ENCODE measurements around the gene TINCR.

The TINCR gene

GRCh38 chr19:5520501-5520900 is 47.3 kb downstream of the TINCR start:
- no peaks in the 10 kb centered on the region for H3K27me3 ChIP-seq (ENCODE audit: control insufficient read depth, low read length)
- H3K4me3 ChIP-seq (ENCODE audit: low read length): no peak overlapping the region
- H3K9me3 ChIP-seq (ENCODE audit: control insufficient read depth, insufficient read depth, low read length): peaks cover 9% of the 10 kb centered on the region; the same call in 1 of the 2 replicates
- no peaks in the 10 kb centered on the region for H3F3A ChIP-seq (ENCODE audit: control insufficient read depth, insufficient read depth)
- H3K79me2 ChIP-seq (ENCODE audit: control insufficient read depth, low read length): no peaks in the 10 kb centered on the region
- no peaks in the 10 kb centered on the region for H3K36me3 ChIP-seq (ENCODE audit: control insufficient read depth, low read length)
- no peaks in the 10 kb centered on the region for H3K9me2 ChIP-seq (replicated peaks; ENCODE audit: control insufficient read depth, low read length)
- TF ChIP-seq EZH2phosphoT487 (IDR thresholded peaks at IDR 0.05; ENCODE audit: borderline replicate concordance, low read length): no peak
- TF ChIP-seq CTCF (IDR thresholded peaks at IDR 0.05; ENCODE audit: low read depth, low read length, poor library complexity, severe bottlenecking): no peak
- H3K4me2 ChIP-seq (ENCODE audit: low read length): no peak overlapping the region
- no peaks in the 10 kb centered on the region for H3K4me1 ChIP-seq (ENCODE audit: control insufficient read depth, low read length)
- H4K20me1 ChIP-seq (ENCODE audit: control insufficient read depth, insufficient read depth, low read depth, low read length): no peaks in the 10 kb centered on the region
- H3K27ac ChIP-seq (ENCODE audit: low read depth, low read length): no peak overlapping the region

GRCh38 chr19:5519076-5519475 is 48.7 kb downstream of the TINCR start:
- no peak overlapping the region for H3K27ac ChIP-seq (ENCODE audit: low read depth, low read length)
- no peaks in the 10 kb centered on the region for H3F3A ChIP-seq (ENCODE audit: control insufficient read depth, insufficient read depth)
- no peaks in the 10 kb centered on the region for H4K20me1 ChIP-seq (ENCODE audit: control insufficient read depth, insufficient read depth, low read depth, low read length)
- H3K4me3 ChIP-seq (ENCODE audit: low read length): no peak overlapping the region
- H3K27me3 ChIP-seq (ENCODE audit: control insufficient read depth, low read length): no peaks in the 10 kb centered on the region
- no peaks in the 10 kb centered on the region for H3K9me2 ChIP-seq (replicated peaks; ENCODE audit: control insufficient read depth, low read length)
- peaks cover 10% of the 10 kb centered on the region; the same call in 1 of the 2 replicates for H3K9me3 ChIP-seq (ENCODE audit: control insufficient read depth, insufficient read depth, low read length)
- no peaks in the 10 kb centered on the region for H3K36me3 ChIP-seq (ENCODE audit: control insufficient read depth, low read length)
- no peaks in the 10 kb centered on the region for H3K79me2 ChIP-seq (ENCODE audit: control insufficient read depth, low read length)
- no peak for TF ChIP-seq CTCF (IDR thresholded peaks at IDR 0.05; ENCODE audit: low read depth, low read length, poor library complexity, severe bottlenecking)
- TF ChIP-seq EZH2phosphoT487 (IDR thresholded peaks at IDR 0.05; ENCODE audit: borderline replicate concordance, low read length): no peak
- H3K4me1 ChIP-seq (ENCODE audit: control insufficient read depth, low read length): no peaks in the 10 kb centered on the region
- no peak overlapping the region for H3K4me2 ChIP-seq (ENCODE audit: low read length)

GRCh38 chr19:5515737-5516136 is 52.0 kb downstream of the TINCR start:
- H3K36me3 ChIP-seq (ENCODE audit: control insufficient read depth, low read length): no peaks in the 10 kb centered on the region
- H3K79me2 ChIP-seq (ENCODE audit: control insufficient read depth, low read length): no peaks in the 10 kb centered on the region
- H3K4me2 ChIP-seq (ENCODE audit: low read length): no peak overlapping the region
- no peaks in the 10 kb centered on the region for H3K9me2 ChIP-seq (replicated peaks; ENCODE audit: control insufficient read depth, low read length)
- H3K27me3 ChIP-seq (ENCODE audit: control insufficient read depth, low read length): no peaks in the 10 kb centered on the region
- no peaks in the 10 kb centered on the region for H3K4me1 ChIP-seq (ENCODE audit: control insufficient read depth, low read length)
- TF ChIP-seq CTCF (IDR thresholded peaks at IDR 0.05; ENCODE audit: low read depth, low read length, poor library complexity, severe bottlenecking): peak; percentile 38
- TF ChIP-seq EZH2phosphoT487 (IDR thresholded peaks at IDR 0.05; ENCODE audit: borderline replicate concordance, low read length): no peak
- no peaks in the 10 kb centered on the region for H3F3A ChIP-seq (ENCODE audit: control insufficient read depth, insufficient read depth)
- peaks cover 10% of the 10 kb centered on the region; the same call in 1 of the 2 replicates for H3K9me3 ChIP-seq (ENCODE audit: control insufficient read depth, insufficient read depth, low read length)
- H3K27ac ChIP-seq (ENCODE audit: low read depth, low read length): no peak overlapping the region
- H4K20me1 ChIP-seq (ENCODE audit: control insufficient read depth, insufficient read depth, low read depth, low read length): no peaks in the 10 kb centered on the region
- H3K4me3 ChIP-seq (ENCODE audit: low read length): no peak overlapping the region

Data from DOHH2 (cell line).